Esophagus squamous epithelium (tissue), 4 donors: ENCODE results near the gene TLR4.

Experiments used
- CTCF ChIP-seq, 6 experiments: fragments of 450-650 bp in 4 of 6; fragments of 200-600 bp in 2 of 6; sonication (generic) in 2 of 6; IDR thresholded peaks; one replicate each; pipeline ENCODE4 v1.5.1; 2016 to 2019; ENCODE audit warnings: antibody characterized with exemption in 6 of 6, mild to moderate bottlenecking in 4 of 6, moderate library complexity in 4 of 6
- POLR2A ChIP-seq, 4 donors: fragments of 450-650 bp; IDR thresholded peaks; one replicate each; pipeline ENCODE4 v1.6.1; 2017; ENCODE audit warnings: antibody characterized with exemption in 4 of 4, mild to moderate bottlenecking in 4 of 4, moderate library complexity in 3 of 4

- TF ChIP-seq POLR2A (IDR thresholded peaks at IDR 0.05) (no peak), CTCF (IDR thresholded peaks at IDR 0.05) (no peak)
Observed at GRCh38 chr9:117772960-117773359, 68.8 kb downstream of the TLR4 start.
